Glutamatergic neuron (in vitro differentiated cells): ENCODE measurements around the gene ZSCAN9. TPM values are rescaled to one million over a fixed set of nuclear protein-coding genes. Genes with fewer than 3 reads are reported as not detected.
A peak's percentile ranks its signal among the peaks of the same experiment; 100 is the strongest.

Experiments used
- DNase-seq: peaks from one replicate; pipeline ENCODE4 v3.0.0; 2022
- H3K27ac Mint-ChIP-seq: one replicate; pipeline ENCODE4 v1.8.0; 2020; ENCODE audit warnings: mild to moderate bottlenecking, mixed read lengths, inconsistent platforms; ENCODE audit not compliant: unreplicated experiment
- H3K27me3 Mint-ChIP-seq: one replicate; pipeline ENCODE4 v1.8.0; 2020; ENCODE audit warnings: mild to moderate bottlenecking, moderate library complexity, mixed read lengths, inconsistent platforms; ENCODE audit not compliant: unreplicated experiment
- H3K36me3 Mint-ChIP-seq: one replicate; pipeline ENCODE4 v1.8.0; 2020; ENCODE audit warnings: mild to moderate bottlenecking, mixed read lengths, inconsistent platforms; ENCODE audit not compliant: unreplicated experiment
- H3K4me1 Mint-ChIP-seq: one replicate; pipeline ENCODE4 v1.8.0; 2020; ENCODE audit warnings: mild to moderate bottlenecking, low read depth, mixed read lengths, inconsistent platforms; ENCODE audit not compliant: unreplicated experiment
- H3K4me3 Mint-ChIP-seq: one replicate; pipeline ENCODE4 v1.8.0; 2020; ENCODE audit warnings: mild to moderate bottlenecking, mixed read lengths, inconsistent platforms; ENCODE audit not compliant: unreplicated experiment
- H3K9me3 Mint-ChIP-seq: one replicate; pipeline ENCODE4 v1.8.0; 2020; ENCODE audit warnings: mild to moderate bottlenecking, moderate library complexity, mixed read lengths, inconsistent platforms; ENCODE audit not compliant: unreplicated experiment
- total RNA-seq: library from RNA; stranded (reverse); fragmentation: NEBNext Ultra II Directional; extraction: Animal tissue kit (Norgen Biotek cat#: 25700); gene quantifications from one replicate; pipeline ENCODE4 v1.2.1, GENCODE V29; 2021; ENCODE audit not compliant: unreplicated experiment
- TF ChIP-seq, protein P1 (sequence below): fragments of 200-600 bp; sonication (generic); IDR thresholded peaks from one replicate; pipeline ENCODE4 v1.5.0; 2021; ENCODE audit not compliant: partially characterized antibody, unreplicated experiment

ZSCAN9 gene
- total RNA-seq, 1 donor from 2014 or later, result 54.0 TPM

DNA sequence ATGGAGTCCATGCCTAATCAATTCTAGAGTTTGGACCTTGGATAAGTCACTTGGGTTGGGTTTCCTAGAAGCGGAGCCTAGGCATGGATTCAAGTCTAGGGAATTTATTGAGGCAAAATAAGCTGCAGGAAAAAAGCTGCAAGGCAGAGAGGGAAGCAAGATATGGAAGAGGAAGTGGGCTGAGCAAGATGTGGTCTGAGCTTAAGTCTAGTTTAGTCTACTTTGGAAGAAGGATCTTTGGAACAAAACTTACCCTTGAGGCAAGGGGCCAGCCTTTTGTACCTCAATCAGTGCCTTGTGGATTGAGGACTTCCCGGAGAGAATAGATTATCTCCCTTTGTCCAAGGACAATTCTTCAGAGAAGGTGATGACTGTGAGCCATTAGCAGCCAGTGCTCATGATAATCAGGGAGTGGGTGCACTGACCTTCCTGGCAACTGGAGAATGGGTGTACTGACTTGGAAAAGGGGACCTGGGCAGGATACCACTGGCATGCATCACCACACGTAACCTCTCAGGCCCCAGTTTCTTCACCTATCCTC, 10.9 kb downstream of the ZSCAN9 start:
- H3K4me3 Mint-ChIP-seq, result peak overlapping the region; percentile 46
- H3K36me3 Mint-ChIP-seq, result peaks cover 15% of the 10 kb centered on the region
- H3K27ac Mint-ChIP-seq, result no peak overlapping the region
- H3K4me1 Mint-ChIP-seq, result no peaks in the 10 kb centered on the region
- peaks cover 4% of the 10 kb centered on the region for H3K9me3 Mint-ChIP-seq
- peaks cover 3% of the 10 kb centered on the region for H3K27me3 Mint-ChIP-seq
- no peak for DNase-seq
- TF ChIP-seq, protein P1, sequence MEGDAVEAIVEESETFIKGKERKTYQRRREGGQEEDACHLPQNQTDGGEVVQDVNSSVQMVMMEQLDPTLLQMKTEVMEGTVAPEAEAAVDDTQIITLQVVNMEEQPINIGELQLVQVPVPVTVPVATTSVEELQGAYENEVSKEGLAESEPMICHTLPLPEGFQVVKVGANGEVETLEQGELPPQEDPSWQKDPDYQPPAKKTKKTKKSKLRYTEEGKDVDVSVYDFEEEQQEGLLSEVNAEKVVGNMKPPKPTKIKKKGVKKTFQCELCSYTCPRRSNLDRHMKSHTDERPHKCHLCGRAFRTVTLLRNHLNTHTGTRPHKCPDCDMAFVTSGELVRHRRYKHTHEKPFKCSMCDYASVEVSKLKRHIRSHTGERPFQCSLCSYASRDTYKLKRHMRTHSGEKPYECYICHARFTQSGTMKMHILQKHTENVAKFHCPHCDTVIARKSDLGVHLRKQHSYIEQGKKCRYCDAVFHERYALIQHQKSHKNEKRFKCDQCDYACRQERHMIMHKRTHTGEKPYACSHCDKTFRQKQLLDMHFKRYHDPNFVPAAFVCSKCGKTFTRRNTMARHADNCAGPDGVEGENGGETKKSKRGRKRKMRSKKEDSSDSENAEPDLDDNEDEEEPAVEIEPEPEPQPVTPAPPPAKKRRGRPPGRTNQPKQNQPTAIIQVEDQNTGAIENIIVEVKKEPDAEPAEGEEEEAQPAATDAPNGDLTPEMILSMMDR, result no peak

GRCh38 chr6:28239636-28240035, 14.6 kb downstream of the ZSCAN9 start:
- no peak for DNase-seq
- Mint-ChIP-seq H3K4me3 (no peak overlapping the region), H3K36me3 (peaks cover 5% of the 10 kb centered on the region), H3K4me1 (no peaks in the 10 kb centered on the region), H3K27me3 (peaks cover 3% of the 10 kb centered on the region), H3K9me3 (peaks cover 1% of the 10 kb centered on the region), H3K27ac (no peak overlapping the region)
- TF ChIP-seq, protein P1, result no peak

GRCh38 chr6:28240471-28240870, 15.4 kb downstream of the ZSCAN9 start:
- Mint-ChIP-seq H3K36me3 (peaks cover 5% of the 10 kb centered on the region), H3K9me3 (peaks cover 1% of the 10 kb centered on the region), H3K27me3 (peaks cover 3% of the 10 kb centered on the region), H3K4me1 (no peaks in the 10 kb centered on the region), H3K4me3 (no peak overlapping the region), H3K27ac (no peak overlapping the region)
- TF ChIP-seq, protein P1, result no peak
- no peak for DNase-seq

- H3K36me3 Mint-ChIP-seq, result no peaks in the 10 kb centered on the region
- H3K27me3 Mint-ChIP-seq, result no peaks in the 10 kb centered on the region
- no peak overlapping the region for H3K4me3 Mint-ChIP-seq
- no peak for DNase-seq
- no peaks in the 10 kb centered on the region for H3K9me3 Mint-ChIP-seq
- H3K27ac Mint-ChIP-seq, result no peak overlapping the region
- H3K4me1 Mint-ChIP-seq, result no peaks in the 10 kb centered on the region
- TF ChIP-seq, protein P1, result no peak
Measured at GRCh38 chr6:28243946-28244345, 18.9 kb downstream of the ZSCAN9 start.

- no peaks in the 10 kb centered on the region for H3K9me3 Mint-ChIP-seq
- H3K4me3 Mint-ChIP-seq, result no peak overlapping the region
- no peak overlapping the region for H3K27ac Mint-ChIP-seq
- TF ChIP-seq, protein P1, result no peak
- no peaks in the 10 kb centered on the region for H3K4me1 Mint-ChIP-seq
- DNase-seq, result no peak
- no peaks in the 10 kb centered on the region for H3K27me3 Mint-ChIP-seq
- no peaks in the 10 kb centered on the region for H3K36me3 Mint-ChIP-seq
Measured at GRCh38 chr6:28245206-28245941, 20.3 kb downstream of the ZSCAN9 start.
